GM12801 (cell line): ENCODE data around the gene KRT15.

ENCODE experiments used
- CTCF ChIP-seq: IDR thresholded peaks from one replicate; pipeline ENCODE4 v1.5.1; 2011; ENCODE audit warnings: control low read depth; ENCODE audit not compliant: insufficient read length; ENCODE audit errors: extremely low read depth

Gene KRT15

GRCh38 chr17:41547921-41548843 lies 29.5 kb upstream of the KRT15 start:
- TF ChIP-seq CTCF: no peak

GRCh38 chr17:41547378-41547841 lies 28.7 kb upstream of the KRT15 start:
- no peak for TF ChIP-seq CTCF

DNA sequence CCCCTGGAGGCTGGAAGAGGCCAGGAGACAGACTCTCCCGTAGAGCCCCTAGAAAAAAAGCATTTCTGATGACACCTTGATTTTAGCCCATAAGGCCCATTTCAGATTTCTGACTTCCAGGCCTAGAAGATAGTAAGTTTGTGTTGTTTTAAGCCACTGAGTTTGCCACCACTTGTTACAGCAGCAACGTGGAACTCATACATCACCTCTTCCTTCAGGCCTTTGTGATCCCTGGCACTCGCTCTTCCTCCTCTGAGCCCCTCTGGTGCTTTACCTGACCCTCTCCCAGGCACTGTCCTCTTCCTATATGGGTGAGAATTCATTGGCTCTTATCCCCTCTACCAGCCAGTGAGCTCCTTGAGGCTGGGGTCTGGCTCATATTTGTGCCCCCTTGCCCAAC lies 28.1 kb upstream of the KRT15 start:
- TF ChIP-seq CTCF: no peak

DNA sequence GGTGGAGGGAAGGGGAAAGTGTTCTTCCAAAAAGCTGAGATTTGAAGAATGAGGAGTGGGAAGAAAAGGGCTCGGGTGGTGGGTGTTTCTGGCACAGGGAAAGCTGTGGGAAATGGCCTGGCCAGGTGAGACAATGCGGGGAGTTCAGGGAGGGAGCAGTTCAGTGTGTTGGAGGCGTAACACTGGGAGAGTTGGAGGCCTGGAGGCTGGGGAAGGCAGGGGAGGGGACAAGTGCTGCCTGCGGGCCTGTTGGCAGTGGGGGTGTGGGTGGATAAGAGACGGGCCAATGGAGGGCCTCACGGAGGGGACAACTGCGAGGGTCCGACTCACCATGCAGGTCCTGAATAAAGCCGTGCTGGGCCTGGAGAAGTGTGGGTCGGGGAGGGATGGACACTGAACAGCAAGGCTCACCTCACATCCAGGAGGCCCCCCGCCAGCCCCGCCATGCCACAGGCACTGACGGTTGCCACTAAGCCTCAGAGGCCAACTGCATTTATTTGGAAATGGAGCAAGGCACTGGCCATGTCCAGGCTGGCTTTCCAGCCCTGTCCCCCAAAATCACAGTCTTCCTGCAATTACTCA lies 27.2 kb upstream of the KRT15 start:
- no peak for TF ChIP-seq CTCF

DNA sequence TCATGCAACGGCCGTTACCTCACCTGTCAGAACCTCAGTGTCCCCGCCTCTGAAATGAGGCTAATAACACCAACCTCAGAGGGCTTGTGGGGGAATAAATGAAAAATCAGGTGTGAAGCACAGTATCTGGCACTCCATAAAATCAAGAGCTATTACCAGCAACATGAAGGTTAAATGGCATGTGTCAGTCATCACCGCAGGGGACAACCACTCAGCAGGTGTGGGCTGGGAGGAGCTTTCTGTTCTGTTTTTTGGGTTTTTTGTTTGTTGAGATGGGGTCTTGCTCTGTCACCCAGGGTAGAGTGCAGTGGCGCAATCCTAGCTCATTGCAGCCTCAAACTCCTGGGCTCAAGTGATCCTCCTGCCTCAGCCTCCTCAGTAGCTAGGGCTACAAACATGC lies 26.2 kb upstream of the KRT15 start:
- TF ChIP-seq CTCF: no peak

DNA sequence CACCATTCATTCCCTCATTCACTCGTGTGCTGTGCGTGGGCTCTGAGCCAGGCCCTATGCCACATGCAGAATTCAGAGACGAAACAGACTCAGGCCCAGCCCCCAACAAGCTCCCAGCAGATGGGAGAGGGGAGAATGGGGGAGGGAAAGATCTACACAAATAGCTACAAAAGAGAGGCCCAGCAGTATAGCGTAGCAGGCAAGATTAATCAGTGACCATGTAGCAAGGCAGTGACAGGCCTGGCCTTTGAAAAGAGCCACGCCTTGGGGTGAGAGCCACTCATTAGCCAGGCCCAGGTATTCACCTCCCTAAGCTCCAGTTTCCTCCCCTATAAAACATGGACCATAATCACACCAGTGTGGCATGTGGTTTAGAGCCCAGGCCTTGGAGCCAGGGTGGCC lies 25.8 kb upstream of the KRT15 start:
- no peak for TF ChIP-seq CTCF

DNA sequence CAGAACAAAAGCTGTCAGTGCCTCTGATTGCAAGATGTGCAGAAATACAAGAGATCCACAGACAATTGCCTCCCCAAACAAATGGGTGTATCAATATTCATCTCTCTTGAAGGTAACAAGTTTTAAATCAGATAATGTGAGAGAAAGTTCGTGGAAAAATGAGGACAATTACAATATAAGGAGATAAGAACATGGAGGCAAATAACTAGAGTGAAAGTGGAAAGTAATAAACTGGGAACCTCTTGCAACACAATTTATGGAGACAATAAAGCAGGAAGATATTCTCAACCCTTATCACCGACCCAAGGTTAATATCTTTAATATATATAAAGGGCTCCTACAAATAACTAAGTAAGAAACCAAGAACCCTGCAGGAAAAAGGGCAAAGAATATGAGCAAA lies 23.7 kb upstream of the KRT15 start:
- TF ChIP-seq CTCF: no peak
